Mesodermal cell (in vitro differentiated cells): Measurements from ENCODE around the gene TMPRSS6.

Experiments
- H3K27ac ChIP-seq: 2 replicates; pipeline ENCODE4 v1.7.0; 2013; ENCODE audit warnings: mild to moderate bottlenecking, low read depth, low read length, moderate library complexity; ENCODE audit not compliant: severe bottlenecking
- H3K36me3 ChIP-seq: 2 replicates; pipeline ENCODE4 v1.7.1; 2013; ENCODE audit warnings: mild to moderate bottlenecking, low read length, moderate library complexity; ENCODE audit not compliant: control insufficient read depth, insufficient read depth
- H3K4me1 ChIP-seq: one replicate; pipeline ENCODE4 v1.7.1; 2013; ENCODE audit warnings: mild to moderate bottlenecking, low read length; ENCODE audit not compliant: insufficient read depth, control insufficient read depth, poor library complexity, severe bottlenecking
- H3K4me3 ChIP-seq: 2 replicates; pipeline ENCODE4 v1.7.0; 2013; ENCODE audit warnings: low read length, control low read depth, mild to moderate bottlenecking; ENCODE audit not compliant: insufficient read depth, poor library complexity, severe bottlenecking; ENCODE audit errors: extremely low read depth
- H3K9me3 ChIP-seq: 2 replicates; pipeline ENCODE4 v1.7.1; 2013; ENCODE audit warnings: mild to moderate bottlenecking, low read length, moderate library complexity; ENCODE audit not compliant: control insufficient read depth
- WGBS, 2 experiments: methylation state at CpG; one replicate each; pipeline ENCODE4 v1.1.5; 2013; ENCODE audit warnings: missing lambda C conversion rate in 2 of 2; ENCODE audit not compliant: insufficient coverage in 2 of 2; 5-methylcytosine and 5-hydroxymethylcytosine counted together

TMPRSS6 gene

GRCh38 chr22:37057796-37058510 lies 51.6 kb downstream of the TMPRSS6 start:
- H3K27ac ChIP-seq: no peak overlapping the region
- WGBS, 2 experiments: 85 to 91% methylated on average over 9 to 11 of the region's 12 CpGs
- no peaks in the 10 kb centered on the region for H3K9me3 ChIP-seq
- peaks cover 5% of the 10 kb centered on the region for H3K4me1 ChIP-seq
- H3K36me3 ChIP-seq: peaks cover 56% of the 10 kb centered on the region
- no peak overlapping the region for H3K4me3 ChIP-seq

DNA sequence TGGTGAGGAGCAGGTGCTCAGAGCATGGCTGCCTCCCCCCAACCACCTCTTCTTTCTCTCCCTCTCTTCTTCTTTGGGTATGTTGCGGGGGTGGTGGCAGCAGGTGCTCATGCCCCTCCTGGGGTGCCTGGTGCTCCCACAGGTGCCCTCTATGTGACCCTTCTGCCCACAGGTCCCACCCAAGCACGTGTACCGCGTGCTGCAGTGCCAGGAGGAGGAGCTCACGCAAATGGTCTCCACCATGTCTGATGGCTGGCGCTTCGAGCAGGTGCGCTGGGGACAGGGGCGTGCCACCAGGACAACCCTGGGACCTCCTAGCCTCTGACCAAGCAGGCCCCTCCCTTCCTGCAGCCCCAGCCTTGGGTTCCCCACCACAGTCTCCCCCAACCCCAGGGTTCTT lies 52.3 kb downstream of the TMPRSS6 start:
- Histone ChIP-seq H3K4me3 (no peak overlapping the region), H3K36me3 (peaks cover 56% of the 10 kb centered on the region), H3K27ac (no peak overlapping the region), H3K4me1 (peaks cover 11% of the 10 kb centered on the region), H3K9me3 (no peaks in the 10 kb centered on the region)
- 82 to 84% methylated on average over 8 to 9 of the region's 9 CpGs for WGBS, 2 experiments

DNA sequence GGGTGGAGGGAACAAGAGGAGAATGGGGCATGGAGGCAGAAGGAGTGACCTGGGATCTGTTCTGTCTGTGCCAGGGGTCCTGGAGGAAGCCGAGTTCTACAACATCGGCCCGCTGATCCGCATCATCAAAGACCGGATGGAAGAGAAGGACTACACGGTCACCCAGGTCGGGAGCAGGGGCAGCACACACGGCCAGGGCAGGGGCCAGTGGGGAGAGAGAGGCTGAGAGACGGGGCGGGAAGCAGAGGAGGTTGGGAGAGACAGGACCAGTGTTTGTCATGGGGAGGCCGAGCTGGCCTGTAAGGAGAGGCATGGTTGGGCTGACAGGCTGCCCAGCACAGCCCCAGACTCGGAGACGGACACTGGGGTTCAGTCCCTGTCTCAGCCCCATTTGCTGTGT lies 53.3 kb downstream of the TMPRSS6 start:
- 89 to 97% methylated on average over 8 to 13 of the region's 13 CpGs for WGBS, 2 experiments
- H3K36me3 ChIP-seq: peaks cover 53% of the 10 kb centered on the region
- peaks cover 6% of the 10 kb centered on the region for H3K4me1 ChIP-seq
- no peak overlapping the region for H3K4me3 ChIP-seq
- no peaks in the 10 kb centered on the region for H3K9me3 ChIP-seq
- H3K27ac ChIP-seq: no peak overlapping the region

- Histone ChIP-seq H3K27ac (no peak overlapping the region), H3K9me3 (no peaks in the 10 kb centered on the region), H3K4me1 (peaks cover 6% of the 10 kb centered on the region), H3K4me3 (no peak overlapping the region), H3K36me3 (peaks cover 53% of the 10 kb centered on the region)
- 90 to 92% methylated on average over 17 to 18 of the region's 20 CpGs for WGBS, 2 experiments
Observed at GRCh38 chr22:37054600-37055365, 54.7 kb downstream of the TMPRSS6 start.

DNA sequence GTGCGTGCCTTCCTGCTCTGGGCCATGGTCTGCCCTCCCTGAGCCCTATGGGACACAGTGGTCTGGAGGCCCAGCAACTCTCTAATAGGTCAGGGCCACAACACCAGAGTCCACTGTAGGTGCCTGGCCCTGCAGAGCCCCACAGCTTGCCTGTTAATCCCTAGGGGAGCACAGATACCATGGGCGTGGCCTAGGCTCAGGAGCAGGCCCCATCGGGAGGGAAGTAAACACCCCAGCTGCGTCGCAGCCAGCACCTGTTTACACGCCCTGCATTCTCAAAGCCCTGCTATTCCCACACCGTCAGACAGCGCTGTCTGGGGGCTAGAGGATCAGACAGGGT lies 55.5 kb downstream of the TMPRSS6 start:
- H3K9me3 ChIP-seq: no peaks in the 10 kb centered on the region
- 94 to 99% methylated on average over 6 to 8 of the region's 8 CpGs for WGBS, 2 experiments
- H3K36me3 ChIP-seq: peaks cover 48% of the 10 kb centered on the region

DNA sequence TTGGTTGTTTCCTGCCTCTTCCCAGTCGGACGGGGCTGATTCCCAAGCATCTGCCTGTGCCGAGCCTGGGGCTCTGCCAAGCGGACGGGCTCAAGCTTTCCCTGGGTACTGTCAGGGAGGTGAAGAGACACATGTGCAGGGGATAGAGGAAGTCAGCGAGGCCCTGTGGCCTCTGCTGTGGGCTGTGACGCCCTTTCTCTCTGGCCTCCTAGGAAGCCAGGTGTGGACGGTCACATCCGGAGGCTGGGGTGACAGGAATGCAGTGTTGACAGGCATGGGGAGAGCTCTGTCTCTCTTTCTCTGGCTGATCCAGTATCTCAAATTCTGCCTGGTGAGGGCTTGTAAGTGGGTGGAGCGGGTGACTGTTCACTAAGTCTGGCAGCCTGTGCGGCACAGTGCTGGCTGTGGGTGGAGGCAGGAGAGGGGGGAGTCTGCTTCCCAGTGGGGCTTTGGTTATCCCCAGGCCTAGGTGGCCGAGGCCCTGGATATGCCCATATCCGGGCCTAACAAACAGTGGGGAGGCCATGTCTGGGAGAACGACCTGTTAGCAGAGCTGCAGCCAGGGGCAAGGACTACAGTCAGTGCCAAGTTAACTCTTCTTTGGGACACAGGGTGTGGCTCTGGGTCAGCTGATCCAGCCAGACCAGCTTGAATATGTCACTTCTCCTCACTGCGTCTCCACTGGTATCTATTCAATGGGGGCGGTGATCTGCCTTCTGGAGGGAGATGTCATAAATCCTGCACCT lies 56.0 kb downstream of the TMPRSS6 start:
- Histone ChIP-seq H3K36me3 (peaks cover 42% of the 10 kb centered on the region), H3K9me3 (no peaks in the 10 kb centered on the region), H3K27ac (no peak overlapping the region), H3K4me3 (no peak overlapping the region), H3K4me1 (peaks cover 6% of the 10 kb centered on the region)
- 93 to 95% methylated on average over 10 to 15 of the region's 16 CpGs for WGBS, 2 experiments

More for the DNA sequence above, 55.5 kb downstream of the TMPRSS6 start:
- Histone ChIP-seq H3K27ac (no peak overlapping the region), H3K4me1 (peaks cover 6% of the 10 kb centered on the region), H3K4me3 (no peak overlapping the region)

DNA sequence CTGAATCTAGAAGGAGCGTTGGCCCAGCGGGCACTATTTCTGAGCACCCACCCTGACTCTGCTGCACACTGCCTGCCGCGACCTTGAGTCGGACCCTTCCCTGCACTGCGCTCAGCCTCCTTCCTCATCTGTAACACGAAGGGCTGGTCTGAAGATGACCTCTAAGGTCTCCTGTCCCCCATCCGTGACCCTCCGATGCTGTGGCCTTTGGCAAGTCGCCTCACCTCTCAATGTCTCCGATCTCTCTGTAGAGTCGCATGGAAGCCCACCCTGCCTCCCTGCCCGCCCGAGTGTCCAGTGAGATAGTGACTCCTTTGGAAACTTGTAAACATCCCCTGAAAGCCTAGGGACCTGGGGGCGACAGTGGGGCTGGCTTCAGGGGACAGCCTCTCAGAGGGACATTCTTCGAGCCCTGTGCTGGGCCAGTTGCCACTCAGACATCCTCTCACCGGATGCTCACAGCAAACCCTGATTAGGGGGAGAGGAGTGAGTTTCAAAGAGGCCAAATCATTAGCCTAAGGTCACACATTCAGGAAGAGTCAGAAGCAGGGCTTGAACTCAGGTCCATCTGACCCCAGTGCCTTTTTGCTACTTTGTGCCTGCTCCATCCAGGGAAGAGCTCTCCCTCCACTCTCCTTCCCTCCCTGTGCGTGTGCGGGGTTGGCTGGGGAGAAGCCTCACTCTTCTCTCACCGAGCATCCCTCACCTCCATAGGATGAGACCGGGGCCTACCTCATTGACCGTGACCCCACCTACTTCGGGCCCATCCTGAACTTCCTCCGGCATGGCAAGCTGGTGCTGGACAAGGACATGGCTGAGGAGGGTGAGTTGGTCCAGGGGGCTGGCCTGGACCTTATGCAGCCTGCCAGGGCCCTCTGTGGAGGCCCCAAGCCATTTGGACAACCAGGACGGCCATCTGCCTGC lies 56.9 kb downstream of the TMPRSS6 start:
- Histone ChIP-seq H3K9me3 (no peaks in the 10 kb centered on the region), H3K27ac (no peak overlapping the region), H3K4me3 (peak overlapping the region; percentile 81), H3K36me3 (peaks cover 34% of the 10 kb centered on the region), H3K4me1 (peaks cover 6% of the 10 kb centered on the region)
- 86 to 89% methylated on average over 19 to 24 of the region's 25 CpGs for WGBS, 2 experiments

DNA sequence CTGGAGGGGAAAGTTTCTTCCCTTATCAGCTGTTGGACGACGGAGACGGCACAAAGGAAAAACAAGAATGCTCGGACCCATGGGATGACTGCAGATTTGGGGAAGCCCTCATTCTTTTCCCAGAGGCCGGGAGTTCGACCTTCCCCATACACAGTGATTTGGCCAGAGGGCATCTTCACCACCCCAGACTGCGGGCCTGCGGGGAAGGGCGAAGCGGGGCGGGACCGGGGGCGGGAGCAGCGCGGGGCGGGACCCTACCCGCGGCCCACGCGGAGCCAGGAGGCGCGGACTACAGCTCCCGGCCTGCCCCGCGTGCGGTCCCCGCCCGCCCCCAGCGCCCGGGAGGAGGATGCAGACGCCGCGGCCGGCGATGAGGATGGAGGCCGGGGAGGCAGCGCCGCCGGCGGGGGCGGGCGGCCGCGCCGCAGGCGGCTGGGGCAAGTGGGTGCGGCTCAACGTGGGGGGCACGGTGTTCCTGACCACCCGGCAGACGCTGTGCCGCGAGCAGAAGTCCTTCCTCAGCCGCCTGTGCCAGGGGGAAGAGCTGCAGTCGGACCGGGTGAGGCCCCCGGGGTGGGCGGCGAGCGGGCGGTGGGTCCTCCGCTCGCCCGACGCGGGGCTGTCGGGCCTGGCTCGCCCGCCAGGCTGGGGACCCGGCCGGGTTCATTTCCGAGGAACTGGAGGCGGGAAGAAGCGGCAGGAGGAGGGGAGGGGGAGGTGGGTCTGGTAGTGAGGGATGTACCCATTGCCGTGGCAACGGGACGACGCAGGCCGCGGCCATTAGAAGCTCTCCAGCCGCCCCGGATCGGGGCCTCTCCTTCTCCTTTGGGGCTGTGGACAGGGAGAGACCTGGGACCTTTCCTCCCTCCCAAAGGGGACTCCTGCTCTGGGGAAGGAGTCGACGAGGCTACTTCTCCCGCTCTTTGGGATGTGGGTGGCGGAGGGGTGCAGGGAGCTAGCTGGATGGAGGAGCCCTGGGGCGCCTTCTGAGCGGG lies 57.8 kb downstream of the TMPRSS6 start, which contains the start of gene KCTD17:
KCTD17 (plus strand) TSS at position 352 of the 995 bp plus-strand sequence; CDS start at position 371, 19 bp downstream.
- Histone ChIP-seq H3K27ac (no peak within 1 kb of the TSS), H3K36me3 (peaks cover 24% of the 10 kb centered on the region), H3K4me3 (peak within 1 kb of the TSS; percentile 81), H3K4me1 (peaks cover 6% of the 10 kb centered on the region), H3K9me3 (no peaks in the 10 kb centered on the region)
- 7% methylated on average over 55 to 67 of the region's 89 CpGs for WGBS, 2 experiments

- H3K4me3 ChIP-seq: no peak overlapping the region
- WGBS, 2 experiments: 81 to 98% methylated on average over 3 to 5 of the region's 6 CpGs
- H3K36me3 ChIP-seq: peaks cover 19% of the 10 kb centered on the region
- H3K27ac ChIP-seq: no peak overlapping the region
- H3K4me1 ChIP-seq: peaks cover 6% of the 10 kb centered on the region
- no peaks in the 10 kb centered on the region for H3K9me3 ChIP-seq
Observed at GRCh38 chr22:37050913-37051312, 58.6 kb downstream of the TMPRSS6 start.
